Fibroblast of pulmonary artery (primary cell): ENCODE measurements around the gene SDK2.

Source experiments
- DNase-seq: peaks from one replicate; pipeline ENCODE4 v3.0.0-alpha.2; 2010; ENCODE audit warnings: low read depth
- H3K4me3 ChIP-seq: replicated peaks from 2 replicates; pipeline ENCODE4 v1.5.1; 2011; ENCODE audit warnings: low read depth, mild to moderate bottlenecking, control low read depth, low read length, moderate library complexity
- CTCF ChIP-seq: IDR thresholded peaks from 2 replicates; pipeline ENCODE4 v1.5.1; 2011; ENCODE audit warnings: mild to moderate bottlenecking, control low read depth, low read length, inconsistent platforms; ENCODE audit errors: missing control alignments

Gene SDK2

DNA sequence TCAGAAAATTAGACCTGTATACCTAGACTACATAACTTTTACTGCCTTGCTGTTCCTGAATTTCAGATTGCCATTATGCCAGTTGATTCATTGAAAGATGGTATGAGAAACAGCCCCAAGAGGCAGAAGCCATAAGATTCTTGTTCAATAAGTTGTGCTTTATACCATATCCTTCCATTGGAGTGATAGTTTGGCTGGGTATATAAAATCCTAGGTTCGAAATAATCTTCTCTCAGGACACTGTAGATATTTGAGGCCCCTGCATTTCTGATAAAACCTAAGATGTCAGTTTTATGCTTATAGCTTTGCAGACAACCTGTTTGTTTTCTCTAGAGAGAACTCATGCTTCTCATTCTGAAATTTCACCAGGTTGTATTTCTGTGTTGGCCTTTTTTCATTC, 9.6 kb upstream of the SDK2 start:
- no peak for TF ChIP-seq CTCF
- no peak overlapping the region for H3K4me3 ChIP-seq
- DNase-seq, result no peak

DNA sequence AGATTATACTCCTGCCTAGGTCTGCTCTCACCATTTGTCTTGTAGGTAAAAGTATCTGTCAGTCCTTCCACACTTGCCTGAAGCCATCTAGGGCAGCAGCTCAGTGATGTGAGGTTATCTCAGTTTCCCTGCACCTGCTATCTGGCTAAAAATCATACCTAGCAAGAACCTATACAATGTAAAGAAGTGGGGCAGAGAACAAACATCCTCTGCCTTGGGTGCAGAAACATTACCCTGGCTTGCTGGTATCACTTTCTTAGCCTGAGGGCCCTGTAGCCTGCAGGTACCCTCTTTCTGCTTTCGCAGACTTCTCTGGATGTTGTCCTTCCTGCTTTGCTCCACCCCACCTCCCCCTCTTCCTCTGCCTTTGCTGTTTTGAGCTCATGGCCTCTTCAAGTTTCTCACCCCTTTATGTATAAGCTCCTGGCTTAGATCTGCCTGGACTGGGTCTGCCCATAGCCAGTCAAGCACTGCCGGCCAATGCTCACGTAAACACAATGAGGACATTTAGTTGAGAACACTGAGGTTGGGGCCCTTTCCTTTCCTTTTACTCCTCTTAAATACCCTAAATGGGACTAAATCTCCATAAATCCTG, 8.7 kb upstream of the SDK2 start:
- TF ChIP-seq CTCF, result no peak
- H3K4me3 ChIP-seq, result no peak overlapping the region
- no peak for DNase-seq

DNA sequence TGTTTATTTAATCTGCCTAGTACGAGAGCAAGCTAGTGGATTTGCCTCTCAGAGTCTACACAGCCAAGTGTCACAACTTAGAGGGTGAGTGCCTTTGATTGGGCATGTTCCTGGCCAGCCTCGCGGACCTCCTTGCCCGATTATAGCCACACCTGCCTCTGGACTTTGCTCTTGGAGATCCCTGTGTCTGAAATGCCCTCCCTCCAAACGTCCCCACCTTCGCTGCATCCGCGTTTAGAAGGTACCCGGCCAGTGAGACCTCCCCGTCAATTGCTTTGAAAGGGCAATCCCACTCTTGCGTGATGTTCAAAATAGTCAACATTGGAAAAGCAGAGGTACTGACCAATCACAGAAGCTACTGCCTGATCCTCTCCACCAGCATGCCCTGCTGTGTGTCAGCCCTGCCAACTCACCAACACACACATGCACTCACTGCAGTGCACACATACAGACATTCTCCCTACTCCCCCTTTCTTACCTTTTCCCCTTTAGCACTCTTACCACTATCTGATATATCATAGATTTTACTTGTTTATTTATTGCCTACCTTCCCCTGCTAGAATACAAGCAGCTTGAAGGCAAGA, 6.5 kb upstream of the SDK2 start:
- TF ChIP-seq CTCF, result no peak
- no peak overlapping the region for H3K4me3 ChIP-seq

DNA sequence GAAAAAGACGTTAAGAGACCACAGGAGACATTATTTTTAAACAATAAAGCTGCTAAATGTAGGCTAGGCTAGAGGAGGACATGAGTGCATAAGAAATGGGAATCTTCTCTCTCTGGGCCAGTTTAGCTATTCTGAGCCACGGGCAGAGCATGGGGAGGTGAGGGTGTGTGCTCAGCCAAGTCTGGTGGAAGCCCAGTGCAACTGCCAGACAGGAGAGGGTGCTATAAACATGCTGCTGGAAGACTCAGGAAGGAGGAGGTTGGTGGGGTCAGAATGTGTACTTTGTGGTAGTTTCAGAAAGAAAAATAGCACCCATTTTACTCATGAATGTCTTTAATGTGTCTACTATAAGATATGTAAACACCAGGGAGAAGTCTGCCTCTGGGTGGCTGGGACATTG, 5.9 kb upstream of the SDK2 start:
- H3K4me3 ChIP-seq, result no peak overlapping the region
- no peak for DNase-seq
- TF ChIP-seq CTCF, result no peak

More for the DNA sequence above, 6.5 kb upstream of the SDK2 start:
- DNase-seq, result no peak

- TF ChIP-seq CTCF, result no peak
- no peak for DNase-seq
- H3K4me3 ChIP-seq, result no peak overlapping the region
Measured at GRCh38 chr17:73648974-73649373, 4.7 kb upstream of the SDK2 start.

- DNase-seq, result no peak
- no peak for TF ChIP-seq CTCF
- H3K4me3 ChIP-seq, result no peak overlapping the region
Measured at GRCh38 chr17:73648543-73648820, 4.2 kb upstream of the SDK2 start.
